Pons (tissue), 1 donor: ENCODE measurements around the gene TBC1D1.
A peak's percentile ranks its signal among the peaks of the same experiment; 100 is the strongest.
"Not testable (repeated sequence)": the region's sequence is repeated elsewhere in the genome, so short reads cannot be mapped to it uniquely, and the experiment has no call there.

Experiments
- DNase-seq: peaks from one replicate; pipeline ENCODE4 v3.0.0-alpha.2; 2016; ENCODE audit warnings: low spot score

The TBC1D1 gene

GRCh38 chr4:37891260-37892159 lies 626 bp downstream of the TBC1D1 start:
- peak; percentile 29 for DNase-seq

DNA sequence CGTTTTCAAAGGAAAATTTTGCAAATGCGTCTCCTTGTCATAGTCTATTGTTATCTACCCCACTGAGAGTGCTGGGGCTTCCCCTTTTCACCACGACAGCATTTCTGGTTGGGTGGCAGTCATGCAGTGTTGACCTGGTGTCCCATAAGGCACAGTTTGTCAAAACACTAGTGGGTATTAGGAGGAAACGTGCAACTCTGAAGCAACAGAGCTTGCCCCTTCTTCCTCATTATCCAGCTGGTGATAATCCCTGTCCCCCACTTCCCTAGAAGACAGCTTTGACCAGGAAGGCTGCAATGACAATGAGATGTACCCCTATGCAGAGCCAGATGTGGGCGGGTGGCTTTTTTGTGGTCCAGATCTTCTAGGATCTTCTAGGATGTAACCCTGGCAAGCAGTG lies 1.8 kb downstream of the TBC1D1 start:
- DNase-seq: peak; percentile 50

DNA sequence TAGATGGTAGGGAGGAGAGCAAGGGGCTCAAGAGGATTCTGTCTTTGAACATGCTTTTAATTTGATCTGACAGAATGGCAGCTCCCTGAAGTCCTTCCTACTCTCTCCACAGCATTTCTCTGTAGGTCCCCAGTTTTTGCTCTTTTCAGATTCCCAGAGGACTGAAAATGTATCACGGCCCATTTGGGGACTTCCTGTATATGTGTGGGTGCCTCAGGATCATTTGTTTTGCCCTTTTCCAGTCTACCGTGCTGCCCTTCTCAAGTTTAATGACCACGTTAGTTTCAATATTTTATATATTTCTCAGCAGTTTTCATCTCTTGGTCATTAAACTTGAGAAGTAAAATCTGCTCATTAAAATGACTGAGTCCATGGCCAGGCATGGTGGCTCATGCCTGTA lies 2.3 kb downstream of the TBC1D1 start:
- DNase-seq: no peak

DNA sequence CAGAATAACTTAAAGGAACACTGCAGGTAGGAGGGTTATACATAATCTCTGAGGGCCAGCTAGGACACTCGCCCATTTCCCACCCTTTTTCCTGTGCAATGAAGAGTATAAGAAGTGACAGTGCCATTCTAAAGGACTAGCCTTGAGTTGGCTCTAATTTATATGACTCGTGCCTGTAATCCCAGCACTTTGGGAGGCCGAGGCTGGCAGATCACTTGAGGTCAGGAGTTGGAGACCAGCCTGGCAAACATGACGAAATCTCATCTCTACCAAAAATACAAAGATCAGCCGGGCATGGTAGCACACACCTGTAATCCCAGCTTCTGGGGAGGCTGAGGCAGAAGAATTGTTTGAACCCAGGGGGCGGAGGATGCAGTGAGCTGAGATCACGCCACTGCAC lies 4.4 kb downstream of the TBC1D1 start:
- DNase-seq: no peak

GRCh38 chr4:37896206-37896860 lies 5.4 kb downstream of the TBC1D1 start:
- DNase-seq: peak; percentile 38

GRCh38 chr4:37902212-37902611 lies 11.3 kb downstream of the TBC1D1 start:
- DNase-seq: no peak

- no peak for DNase-seq
Observed at GRCh38 chr4:37902738-37903693, 12.1 kb downstream of the TBC1D1 start.

DNA sequence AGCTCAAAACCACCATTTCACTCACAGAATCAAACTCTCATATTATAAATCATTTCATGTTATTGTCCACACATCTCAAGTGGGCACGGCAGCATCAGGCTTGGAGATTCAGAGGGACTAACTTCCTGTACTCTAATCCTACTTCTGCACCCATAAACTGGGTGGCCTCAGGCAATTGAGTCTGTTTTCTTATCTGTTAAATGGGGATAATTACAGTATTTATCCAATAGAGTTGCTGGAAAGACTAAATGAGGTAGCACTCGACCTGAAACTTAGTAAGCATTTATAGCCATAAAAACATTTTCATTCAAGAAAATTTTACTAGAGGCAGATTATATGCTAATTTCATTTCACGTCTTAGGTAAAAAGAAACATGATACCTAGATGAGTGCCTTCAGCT lies 13.0 kb downstream of the TBC1D1 start:
- DNase-seq: no peak

DNA sequence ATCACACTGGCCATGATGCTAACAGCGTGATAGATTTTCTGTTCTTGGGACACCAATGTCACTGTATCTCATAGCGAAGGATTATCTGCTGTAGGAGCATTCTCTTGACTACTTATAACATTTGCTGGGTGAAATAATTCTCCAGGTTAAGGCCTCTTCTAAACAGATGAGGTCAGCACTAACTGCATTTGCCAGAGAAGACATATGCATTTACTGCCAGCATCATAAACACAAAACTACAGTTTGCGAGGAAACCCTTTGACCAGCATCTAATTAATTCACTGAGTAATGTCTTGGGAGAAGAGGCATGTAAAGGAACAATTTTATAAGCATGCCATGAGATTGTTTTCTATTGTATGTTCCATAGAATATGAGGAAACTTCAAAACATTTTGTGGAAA lies 13.9 kb downstream of the TBC1D1 start:
- no peak for DNase-seq

DNA sequence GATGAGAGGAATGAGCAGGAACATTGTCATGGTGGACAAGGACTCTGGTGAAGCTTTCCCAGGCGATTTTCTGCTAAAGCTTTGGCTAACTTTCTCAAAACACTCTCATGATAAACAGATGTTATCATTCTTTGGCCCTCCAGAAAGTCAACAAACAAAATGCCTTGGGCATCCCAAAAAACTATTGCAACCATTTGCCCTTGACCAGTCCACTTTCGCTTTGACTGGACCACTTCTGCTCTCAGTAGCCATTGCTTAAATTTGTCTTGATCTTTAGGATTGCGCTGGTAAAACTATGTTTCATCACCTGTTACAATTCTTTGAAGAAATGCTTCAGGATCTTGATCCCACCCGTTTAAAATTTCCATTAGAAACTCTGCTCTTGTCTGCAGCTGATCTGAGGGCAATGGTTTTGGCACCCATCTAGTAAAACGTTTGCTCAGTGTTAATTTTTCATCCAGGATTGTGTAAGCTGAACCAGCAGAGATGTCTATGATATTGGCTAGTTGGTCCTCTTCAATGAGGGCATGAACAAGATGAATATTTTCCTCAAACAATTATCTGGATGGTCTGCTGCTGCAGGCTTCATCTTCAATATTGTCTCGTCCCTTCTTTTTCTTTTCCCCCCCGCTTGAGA lies 14.8 kb downstream of the TBC1D1 start:
- DNase-seq: no peak

GRCh38 chr4:37908488-37909331 lies 17.8 kb downstream of the TBC1D1 start:
- DNase-seq: peak; percentile 35

DNA sequence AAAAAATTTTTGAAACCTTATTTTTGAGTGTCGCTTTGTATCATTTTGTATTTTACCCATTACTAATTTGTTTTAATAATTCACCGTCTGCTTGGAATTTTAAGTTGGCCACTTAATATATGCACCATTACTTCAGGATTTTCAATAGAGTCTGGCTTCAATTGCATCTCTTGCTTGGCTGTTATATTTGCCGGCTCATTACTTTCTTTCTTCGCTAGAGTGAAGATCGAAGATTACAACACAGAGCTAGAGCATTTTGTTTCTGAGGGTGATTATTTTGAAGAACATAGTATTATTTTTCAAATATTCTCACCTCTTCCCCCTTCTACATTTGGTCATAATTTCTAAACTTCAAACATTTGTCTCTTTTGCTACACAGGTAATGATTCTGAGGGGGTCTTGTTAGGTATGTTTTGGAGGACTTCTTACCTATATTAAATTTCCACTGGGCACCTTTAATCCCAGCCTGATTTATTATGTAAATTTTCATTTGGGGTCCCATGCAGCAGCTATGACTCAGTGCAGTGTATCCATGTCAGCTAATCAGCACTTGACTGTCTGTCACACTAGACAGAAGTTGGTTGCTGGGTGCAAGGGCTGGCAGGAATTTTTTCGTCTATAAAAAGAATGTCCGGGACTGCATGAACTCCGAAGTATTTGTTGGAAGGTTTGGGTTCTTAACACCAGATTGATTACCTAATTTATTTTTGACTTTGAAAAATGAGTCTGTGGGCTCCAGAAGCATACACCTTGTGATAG lies 18.6 kb downstream of the TBC1D1 start:
- DNase-seq: no peak

DNA sequence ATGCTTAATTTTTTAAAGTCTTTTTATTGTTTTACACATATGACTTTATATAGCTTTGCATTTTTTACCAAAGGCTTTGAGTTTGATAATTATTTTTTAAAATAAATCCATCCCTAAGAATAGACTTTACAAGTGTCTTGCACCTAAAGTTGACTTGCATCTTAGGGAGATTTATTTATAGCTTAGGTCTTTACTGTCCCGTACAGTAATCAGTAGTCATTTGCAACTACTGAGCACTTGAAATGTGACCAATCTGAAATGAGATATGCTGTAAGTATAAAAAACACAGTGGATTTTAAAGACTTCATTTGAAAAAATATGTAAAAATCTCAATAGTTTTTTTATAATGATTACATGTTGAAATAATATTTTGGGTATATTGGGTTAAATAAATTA lies 19.2 kb downstream of the TBC1D1 start:
- DNase-seq: no peak

- no peak for DNase-seq
Observed at GRCh38 chr4:37914539-37914938, 23.7 kb downstream of the TBC1D1 start.

GRCh38 chr4:37917388-37917787 lies 26.5 kb downstream of the TBC1D1 start:
- DNase-seq: no peak

GRCh38 chr4:37918653-37919052 lies 27.8 kb downstream of the TBC1D1 start:
- DNase-seq: no peak

DNA sequence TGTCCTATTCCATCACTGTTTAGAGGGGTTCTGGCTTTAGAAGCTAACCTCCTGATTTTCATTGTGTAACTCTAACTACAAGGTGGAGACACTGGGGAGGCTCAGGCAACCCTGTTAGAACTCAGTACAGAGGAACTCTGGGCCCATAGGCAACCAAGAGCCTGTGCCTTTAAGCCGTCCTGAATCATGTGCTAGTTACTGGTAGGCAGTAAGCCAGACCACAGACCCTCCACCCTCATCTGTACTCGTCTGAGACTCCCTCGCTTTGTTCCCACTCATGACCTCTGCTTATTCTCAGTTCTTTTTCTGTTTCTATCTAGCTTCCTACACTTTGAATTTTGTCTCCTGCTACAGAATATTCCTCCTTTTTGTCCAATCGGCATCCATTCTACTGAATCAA lies 31.4 kb downstream of the TBC1D1 start:
- no peak for DNase-seq

- DNase-seq: not testable (repeated sequence)
Observed at GRCh38 chr4:37923089-37923488, 32.2 kb downstream of the TBC1D1 start.

GRCh38 chr4:37924946-37925345 lies 34.1 kb downstream of the TBC1D1 start:
- no peak for DNase-seq

- no peak for DNase-seq
Observed at GRCh38 chr4:37927434-37927833, 36.5 kb downstream of the TBC1D1 start.
